GM20000 (cell line): Measurements from ENCODE around the gene MARCHF4.

Experiments used
- DNase-seq: peaks from one replicate; pipeline ENCODE4 v3.0.0; 2012; ENCODE audit warnings: low spot score
- CTCF ChIP-seq: IDR thresholded peaks from 2 replicates; pipeline ENCODE4 v1.5.1; 2012; ENCODE audit warnings: mild to moderate bottlenecking, control low read depth; ENCODE audit errors: extremely low read depth, missing control alignments

MARCHF4 gene

GRCh38 chr2:216355711-216356110 is 16.6 kb downstream of the MARCHF4 start:
- no peak for DNase-seq
- no peak for TF ChIP-seq CTCF

GRCh38 chr2:216354306-216354705 is 18.0 kb downstream of the MARCHF4 start:
- no peak for TF ChIP-seq CTCF
- no peak for DNase-seq

- DNase-seq, result no peak
- no peak for TF ChIP-seq CTCF
Observed at GRCh38 chr2:216352653-216353270, 19.5 kb downstream of the MARCHF4 start.

- TF ChIP-seq CTCF, result no peak
Observed at GRCh38 chr2:216351172-216351925, 20.9 kb downstream of the MARCHF4 start.

GRCh38 chr2:216350214-216350791 is 22.0 kb downstream of the MARCHF4 start:
- TF ChIP-seq CTCF, result no peak

More at GRCh38 chr2:216351172-216351925, 20.9 kb downstream of the MARCHF4 start:
- DNase-seq, result no peak

GRCh38 chr2:216349366-216349765 is 22.9 kb downstream of the MARCHF4 start:
- DNase-seq, result no peak
- TF ChIP-seq CTCF, result no peak

More at GRCh38 chr2:216350214-216350791, 22.0 kb downstream of the MARCHF4 start:
- DNase-seq, result no peak

- no peak for DNase-seq
- no peak for TF ChIP-seq CTCF
Observed at GRCh38 chr2:216348756-216349308, 23.5 kb downstream of the MARCHF4 start.
